ENCODE data around the gene MUC4.

DNA sequence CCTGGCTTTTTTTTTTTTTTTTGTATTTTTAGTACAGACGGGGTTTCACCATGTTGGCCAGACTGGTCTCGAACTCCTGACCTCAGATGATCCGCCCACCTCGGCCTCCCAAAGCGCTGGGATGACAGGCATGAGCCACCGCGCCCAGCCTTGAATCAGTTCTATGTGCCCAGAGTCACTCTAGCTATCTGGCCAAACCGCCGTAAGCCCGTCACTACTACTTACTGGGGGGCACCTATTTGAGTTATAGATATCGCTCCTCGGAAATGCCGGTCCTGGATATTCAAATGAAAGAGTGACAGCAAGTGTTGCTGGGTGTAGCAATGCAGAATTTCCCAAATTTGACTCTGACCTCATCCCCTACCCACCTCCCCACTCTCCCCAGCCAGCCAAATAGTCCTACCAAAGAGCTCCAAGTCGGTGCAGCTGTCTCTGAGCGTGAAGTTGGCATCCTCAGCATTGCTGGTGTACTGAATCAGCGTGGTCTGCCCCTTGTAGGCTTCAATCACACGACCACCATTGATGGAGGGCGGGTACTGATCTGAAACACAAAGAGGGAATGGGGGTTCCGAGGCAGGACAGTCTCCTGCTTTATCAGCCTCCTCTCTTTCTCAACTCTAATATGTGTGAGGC lies 52.9 kb downstream of the MUC4 start:
- TF ChIP-seq POLR2A (IDR thresholded peaks at IDR 0.05), result no peak
- TF ChIP-seq, protein P1, sequence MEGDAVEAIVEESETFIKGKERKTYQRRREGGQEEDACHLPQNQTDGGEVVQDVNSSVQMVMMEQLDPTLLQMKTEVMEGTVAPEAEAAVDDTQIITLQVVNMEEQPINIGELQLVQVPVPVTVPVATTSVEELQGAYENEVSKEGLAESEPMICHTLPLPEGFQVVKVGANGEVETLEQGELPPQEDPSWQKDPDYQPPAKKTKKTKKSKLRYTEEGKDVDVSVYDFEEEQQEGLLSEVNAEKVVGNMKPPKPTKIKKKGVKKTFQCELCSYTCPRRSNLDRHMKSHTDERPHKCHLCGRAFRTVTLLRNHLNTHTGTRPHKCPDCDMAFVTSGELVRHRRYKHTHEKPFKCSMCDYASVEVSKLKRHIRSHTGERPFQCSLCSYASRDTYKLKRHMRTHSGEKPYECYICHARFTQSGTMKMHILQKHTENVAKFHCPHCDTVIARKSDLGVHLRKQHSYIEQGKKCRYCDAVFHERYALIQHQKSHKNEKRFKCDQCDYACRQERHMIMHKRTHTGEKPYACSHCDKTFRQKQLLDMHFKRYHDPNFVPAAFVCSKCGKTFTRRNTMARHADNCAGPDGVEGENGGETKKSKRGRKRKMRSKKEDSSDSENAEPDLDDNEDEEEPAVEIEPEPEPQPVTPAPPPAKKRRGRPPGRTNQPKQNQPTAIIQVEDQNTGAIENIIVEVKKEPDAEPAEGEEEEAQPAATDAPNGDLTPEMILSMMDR (IDR thresholded peaks at IDR 0.05), result no peak
